ENCODE data around the gene PROM1.

GRCh38 chr4:15996773-15997172 is 87.0 kb downstream of the PROM1 start:
- TF ChIP-seq, protein P1, sequence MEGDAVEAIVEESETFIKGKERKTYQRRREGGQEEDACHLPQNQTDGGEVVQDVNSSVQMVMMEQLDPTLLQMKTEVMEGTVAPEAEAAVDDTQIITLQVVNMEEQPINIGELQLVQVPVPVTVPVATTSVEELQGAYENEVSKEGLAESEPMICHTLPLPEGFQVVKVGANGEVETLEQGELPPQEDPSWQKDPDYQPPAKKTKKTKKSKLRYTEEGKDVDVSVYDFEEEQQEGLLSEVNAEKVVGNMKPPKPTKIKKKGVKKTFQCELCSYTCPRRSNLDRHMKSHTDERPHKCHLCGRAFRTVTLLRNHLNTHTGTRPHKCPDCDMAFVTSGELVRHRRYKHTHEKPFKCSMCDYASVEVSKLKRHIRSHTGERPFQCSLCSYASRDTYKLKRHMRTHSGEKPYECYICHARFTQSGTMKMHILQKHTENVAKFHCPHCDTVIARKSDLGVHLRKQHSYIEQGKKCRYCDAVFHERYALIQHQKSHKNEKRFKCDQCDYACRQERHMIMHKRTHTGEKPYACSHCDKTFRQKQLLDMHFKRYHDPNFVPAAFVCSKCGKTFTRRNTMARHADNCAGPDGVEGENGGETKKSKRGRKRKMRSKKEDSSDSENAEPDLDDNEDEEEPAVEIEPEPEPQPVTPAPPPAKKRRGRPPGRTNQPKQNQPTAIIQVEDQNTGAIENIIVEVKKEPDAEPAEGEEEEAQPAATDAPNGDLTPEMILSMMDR (IDR thresholded peaks at IDR 0.05) = no peak
- TF ChIP-seq EZH2 (IDR thresholded peaks at IDR 0.05) = no peak

Data from neural progenitor cell (in vitro differentiated cells).